HepG2 (cell line): Measurements from ENCODE around the gene RPL26. TPM values are rescaled to one million over a fixed set of nuclear protein-coding genes. Genes with fewer than 3 reads are reported as not detected.

Experiments used
- ISX ChIP-seq: sonication (generic); formaldehyde crosslinking; conservative IDR thresholded peaks from 2 replicates; pipeline ENCODE4 v1.5.0; 2020; ENCODE audit warnings: missing genetic modification reagents
- MED8 ChIP-seq: sonication (generic); formaldehyde crosslinking; IDR thresholded peaks from 2 replicates; pipeline ENCODE4 v1.8.1; 2023; ENCODE audit warnings: mild to moderate bottlenecking, missing genetic modification reagents; ENCODE audit not compliant: insufficient replicate concordance
- MTA3 ChIP-seq: sonication (generic); formaldehyde crosslinking; IDR thresholded peaks from 2 replicates; pipeline ENCODE4 v1.4.0; 2020; ENCODE audit warnings: missing genetic modification reagents
- MYC ChIP-seq: sonication (generic); formaldehyde crosslinking; IDR thresholded peaks from 2 replicates; pipeline ENCODE4 v1.9.0; 2021; ENCODE audit warnings: missing genetic modification reagents, borderline replicate concordance
- PHB2 ChIP-seq: fragments of 450-650 bp; IDR thresholded peaks from 2 replicates; pipeline ENCODE4 v1.6.1; 2018; ENCODE audit not compliant: partially characterized antibody
- RORA ChIP-seq: sonication (generic); formaldehyde crosslinking; IDR thresholded peaks from 2 replicates; pipeline ENCODE4 v1.5.0; 2020; ENCODE audit warnings: mild to moderate bottlenecking, missing genetic modification reagents, moderate library complexity
- ZNF142 ChIP-seq: sonication (generic); formaldehyde crosslinking; IDR thresholded peaks from 2 replicates; pipeline ENCODE4 v1.4.0; 2020; ENCODE audit warnings: missing genetic modification reagents
- ZNF317 ChIP-seq: sonication (generic); formaldehyde crosslinking; IDR thresholded peaks from 2 replicates; pipeline ENCODE4 v1.5.0; 2020; ENCODE audit warnings: mild to moderate bottlenecking, missing genetic modification reagents
- ZNF746 ChIP-seq: sonication (generic); formaldehyde crosslinking; IDR thresholded peaks from 2 replicates; pipeline ENCODE4 v1.8.0; 2022; ENCODE audit warnings: mild to moderate bottlenecking, missing genetic modification reagents
- polyA plus RNA-seq, 8 experiments: library from polyadenylated mRNA; depleted of rRNA in 3 of 8; stranded (reverse) in 7 of 8; unstranded in 1 of 8; fragments of >200 nt; fragmentation: Illumina TruSeq in 4 of 8; extraction: Trizol in 4 of 8; gene quantifications; 2 replicates each; pipeline versions ENCODE4 v1.2.1 to v1.2.3, GENCODE V29; 2011 to 2016; ENCODE audit warnings: low read depth in 4 of 8, missing spikeins in 1 of 8, mixed read lengths in 1 of 8; ENCODE audit not compliant: insufficient read depth in 1 of 8
- total RNA-seq, 5 experiments: library from RNA; depleted of rRNA; stranded (reverse); fragments of >200 nt; fragmentation: Illumina TruSeq; extraction: Trizol; gene quantifications; 2 replicates each; pipeline ENCODE4 v1.2.3, GENCODE V29; 2016; ENCODE audit warnings: low read depth in 1 of 5
- TF ChIP-seq, protein P1 (sequence below): sonication (generic); formaldehyde crosslinking; IDR thresholded peaks from 2 replicates; pipeline ENCODE4 v1.4.0; 2020; ENCODE audit warnings: missing genetic modification reagents
- TF ChIP-seq, protein P2 (sequence below): sonication (generic); formaldehyde crosslinking; IDR thresholded peaks from 2 replicates; pipeline ENCODE4 v1.9.0; 2022; ENCODE audit warnings: low read depth, missing genetic modification reagents

The RPL26 gene
- total and polyA plus RNA-seq, 2 of the 13 experiments (the other 11 are each of a cell fraction or from before 2014, with no cell fraction given): 2,817 to 3,529 TPM

DNA sequence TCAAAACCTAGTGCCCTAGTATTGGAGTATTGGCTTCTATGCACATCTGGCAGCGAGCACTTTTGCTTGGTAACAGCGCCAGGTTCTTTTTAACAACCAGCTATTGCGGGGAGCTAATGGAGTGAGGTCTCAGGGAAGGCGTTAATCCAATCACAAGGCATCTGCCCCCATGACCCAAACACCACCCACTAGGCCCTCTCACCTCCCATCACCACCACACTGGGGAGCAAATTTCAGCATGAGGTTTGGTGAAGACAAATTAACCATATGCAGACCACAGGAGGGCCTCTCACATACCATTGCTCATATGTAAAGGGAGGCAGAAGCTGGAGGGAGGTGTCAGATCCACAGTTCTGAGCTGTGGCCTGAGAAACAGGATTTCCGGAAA is 44.2 kb downstream of the RPL26 start (continued):
- TF ChIP-seq, protein P1, sequence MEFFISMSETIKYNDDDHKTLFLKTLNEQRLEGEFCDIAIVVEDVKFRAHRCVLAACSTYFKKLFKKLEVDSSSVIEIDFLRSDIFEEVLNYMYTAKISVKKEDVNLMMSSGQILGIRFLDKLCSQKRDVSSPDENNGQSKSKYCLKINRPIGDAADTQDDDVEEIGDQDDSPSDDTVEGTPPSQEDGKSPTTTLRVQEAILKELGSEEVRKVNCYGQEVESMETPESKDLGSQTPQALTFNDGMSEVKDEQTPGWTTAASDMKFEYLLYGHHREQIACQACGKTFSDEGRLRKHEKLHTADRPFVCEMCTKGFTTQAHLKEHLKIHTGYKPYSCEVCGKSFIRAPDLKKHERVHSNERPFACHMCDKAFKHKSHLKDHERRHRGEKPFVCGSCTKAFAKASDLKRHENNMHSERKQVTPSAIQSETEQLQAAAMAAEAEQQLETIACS (CRISPR knock-in tag): no peak
- TF ChIP-seq MYC (CRISPR knock-in tag): no peak
- TF ChIP-seq, protein P2, sequence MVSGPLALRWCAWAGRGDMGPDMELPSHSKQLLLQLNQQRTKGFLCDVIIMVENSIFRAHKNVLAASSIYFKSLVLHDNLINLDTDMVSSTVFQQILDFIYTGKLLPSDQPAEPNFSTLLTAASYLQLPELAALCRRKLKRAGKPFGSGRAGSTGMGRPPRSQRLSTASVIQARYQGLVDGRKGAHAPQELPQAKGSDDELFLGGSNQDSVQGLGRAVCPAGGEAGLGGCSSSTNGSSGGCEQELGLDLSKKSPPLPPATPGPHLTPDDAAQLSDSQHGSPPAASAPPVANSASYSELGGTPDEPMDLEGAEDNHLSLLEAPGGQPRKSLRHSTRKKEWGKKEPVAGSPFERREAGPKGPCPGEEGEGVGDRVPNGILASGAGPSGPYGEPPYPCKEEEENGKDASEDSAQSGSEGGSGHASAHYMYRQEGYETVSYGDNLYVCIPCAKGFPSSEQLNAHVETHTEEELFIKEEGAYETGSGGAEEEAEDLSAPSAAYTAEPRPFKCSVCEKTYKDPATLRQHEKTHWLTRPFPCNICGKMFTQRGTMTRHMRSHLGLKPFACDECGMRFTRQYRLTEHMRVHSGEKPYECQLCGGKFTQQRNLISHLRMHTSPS: no peak
- TF ChIP-seq ZNF142 (CRISPR knock-in tag): no peak
- TF ChIP-seq MED8 (CRISPR knock-in tag): no peak
- no peak for TF ChIP-seq ISX (CRISPR knock-in tag)
- no peak for TF ChIP-seq ZNF746 (CRISPR knock-in tag)
- TF ChIP-seq MTA3: no peak
- TF ChIP-seq PHB2: no peak
- TF ChIP-seq ZNF317 (CRISPR knock-in tag): no peak
- no peak for TF ChIP-seq RORA (CRISPR knock-in tag)
